Mesothelial cell of epicardium (in vitro differentiated cells): ENCODE data around the gene OAF. TPM values are rescaled to one million over a fixed set of nuclear protein-coding genes. Genes with fewer than 3 reads are reported as not detected.

Experiments
- DNase-seq, 2 experiments: peaks; one replicate each; pipeline ENCODE4 v3.0.0; 2021; ENCODE audit warnings: low spot score in 2 of 2; ENCODE audit not compliant: unreplicated experiment in 2 of 2
- H3K27ac Mint-ChIP-seq: 2 replicates; pipeline ENCODE4 v1.8.0; 2021; ENCODE audit warnings: mixed read lengths
- H3K27me3 Mint-ChIP-seq: 2 replicates; pipeline ENCODE4 v1.8.0; 2021; ENCODE audit warnings: low read depth, mixed read lengths
- H3K36me3 Mint-ChIP-seq: 2 replicates; pipeline ENCODE4 v1.8.0; 2021; ENCODE audit warnings: mixed read lengths
- H3K4me1 Mint-ChIP-seq: 2 replicates; pipeline ENCODE4 v1.8.0; 2021; ENCODE audit warnings: mixed read lengths
- H3K4me3 Mint-ChIP-seq: 2 replicates; pipeline ENCODE4 v1.8.0; 2021; ENCODE audit warnings: mild to moderate bottlenecking, moderate library complexity, mixed read lengths
- H3K9me3 Mint-ChIP-seq: 2 replicates; pipeline ENCODE4 v1.8.0; 2021; ENCODE audit warnings: mixed read lengths
- CTCF ChIP-seq: fragments of 200-600 bp; sonication (generic); IDR thresholded peaks from one replicate; pipeline ENCODE4 v1.5.0; 2021; ENCODE audit warnings: antibody characterized with exemption; ENCODE audit not compliant: unreplicated experiment
- total RNA-seq: library from RNA; stranded (reverse); gene quantifications from 3 replicates; pipeline ENCODE4 v1.2.1, GENCODE V29; 2021

Gene OAF
- total RNA-seq, 1 donor from 2014 or later, result 32.2 TPM

- Mint-ChIP-seq H3K36me3 (no peaks in the 10 kb centered on the region), H3K27me3 (peaks cover 28% of the 10 kb centered on the region), H3K4me3 (no peak overlapping the region), H3K9me3 (no peaks in the 10 kb centered on the region), H3K27ac (peak overlapping the region; percentile 44), H3K4me1 (peaks cover 23% of the 10 kb centered on the region)
- DNase-seq, result no peak
- TF ChIP-seq CTCF, result no peak
These were observed 10.2 kb upstream of the OAF start for GRCh38 chr11:120200677-120201076.

GRCh38 chr11:120201653-120202052 lies 9.2 kb upstream of the OAF start:
- no peak for DNase-seq
- no peaks in the 10 kb centered on the region for H3K36me3 Mint-ChIP-seq
- no peak overlapping the region for H3K27ac Mint-ChIP-seq
- H3K4me3 Mint-ChIP-seq, result no peak overlapping the region
- H3K9me3 Mint-ChIP-seq, result no peaks in the 10 kb centered on the region
- TF ChIP-seq CTCF, result no peak
- peaks cover 26% of the 10 kb centered on the region for H3K27me3 Mint-ChIP-seq
- H3K4me1 Mint-ChIP-seq, result peaks cover 13% of the 10 kb centered on the region

GRCh38 chr11:120203626-120204025 lies 7.2 kb upstream of the OAF start:
- H3K27ac Mint-ChIP-seq, result peak overlapping the region; percentile 56
- no peaks in the 10 kb centered on the region for H3K36me3 Mint-ChIP-seq
- H3K4me3 Mint-ChIP-seq, result no peak overlapping the region
- peaks cover 18% of the 10 kb centered on the region for H3K4me1 Mint-ChIP-seq
- peaks cover 40% of the 10 kb centered on the region for H3K27me3 Mint-ChIP-seq
- no peak for TF ChIP-seq CTCF
- no peak for DNase-seq
- H3K9me3 Mint-ChIP-seq, result no peaks in the 10 kb centered on the region

- H3K36me3 Mint-ChIP-seq, result no peaks in the 10 kb centered on the region
- no peaks in the 10 kb centered on the region for H3K9me3 Mint-ChIP-seq
- H3K4me1 Mint-ChIP-seq, result peaks cover 32% of the 10 kb centered on the region
- H3K27ac Mint-ChIP-seq, result no peak overlapping the region
- peaks cover 46% of the 10 kb centered on the region for H3K27me3 Mint-ChIP-seq
- DNase-seq, result no peak
- H3K4me3 Mint-ChIP-seq, result no peak overlapping the region
- no peak for TF ChIP-seq CTCF
These were observed 5.2 kb upstream of the OAF start for GRCh38 chr11:120205596-120206161.

GRCh38 chr11:120207512-120207911 lies 3.3 kb upstream of the OAF start:
- no peak overlapping the region for H3K27ac Mint-ChIP-seq
- peaks cover 49% of the 10 kb centered on the region for H3K27me3 Mint-ChIP-seq
- TF ChIP-seq CTCF, result no peak
- no peak for DNase-seq
- H3K4me3 Mint-ChIP-seq, result no peak overlapping the region
- H3K4me1 Mint-ChIP-seq, result peaks cover 38% of the 10 kb centered on the region
- no peaks in the 10 kb centered on the region for H3K36me3 Mint-ChIP-seq
- H3K9me3 Mint-ChIP-seq, result no peaks in the 10 kb centered on the region

- Mint-ChIP-seq H3K4me1 (peaks cover 38% of the 10 kb centered on the region), H3K4me3 (no peak overlapping the region), H3K27me3 (peaks cover 53% of the 10 kb centered on the region), H3K36me3 (no peaks in the 10 kb centered on the region), H3K9me3 (no peaks in the 10 kb centered on the region), H3K27ac (no peak overlapping the region)
- no peak for TF ChIP-seq CTCF
- no peak for DNase-seq
These were observed 2.8 kb upstream of the OAF start for GRCh38 chr11:120208001-120208441.
